Urinary bladder (tissue), 4 donors: ENCODE measurements around the gene CCDC40. TPM values are rescaled to one million over a fixed set of nuclear protein-coding genes. Genes with fewer than 3 reads are reported as not detected.

Source experiments
- DNase-seq: peaks from one replicate; pipeline ENCODE4 v3.0.0-alpha.2; 2015; ENCODE audit errors: extremely low spot score
- H3K27ac ChIP-seq: one replicate; pipeline ENCODE4 v1.5.1; 2013; ENCODE audit warnings: low read depth, mild to moderate bottlenecking, moderate library complexity
- H3K36me3 ChIP-seq: one replicate; pipeline ENCODE4 v1.6.1; 2013; ENCODE audit warnings: mild to moderate bottlenecking, moderate library complexity; ENCODE audit not compliant: insufficient read depth
- H3K4me1 ChIP-seq: one replicate; pipeline ENCODE4 v1.6.1; 2013; ENCODE audit warnings: mild to moderate bottlenecking, moderate library complexity; ENCODE audit not compliant: insufficient read depth
- H3K4me3 ChIP-seq: one replicate; pipeline ENCODE4 v1.5.1; 2013; ENCODE audit warnings: low read depth, low read length
- WGBS: extraction: QIAGEN DNeasy Blood & Tissue Kit; methylation state at CpG from one replicate; pipeline ENCODE4 v1.1.7; 2013; 5-methylcytosine and 5-hydroxymethylcytosine counted together
- polyA plus RNA-seq: library from polyadenylated mRNA; stranded (reverse); fragments of 200-250 nt; gene quantifications from one replicate; pipeline ENCODE4 v1.2.3, GENCODE V29; 2013
- total RNA-seq: library from RNA; depleted of rRNA; stranded (reverse); fragments of >200 nt; gene quantifications from one replicate; pipeline ENCODE4 v1.2.3, GENCODE V29; 2014
- donor health status: healthy with polysubstance abuse.
- donor health status: healthy.

CCDC40 gene
- total and polyA plus RNA-seq, 2 donors = 2.2 to 8.0 TPM

GRCh38 chr17:80096561-80097021 lies 60.1 kb downstream of the CCDC40 start:
- WGBS = 71% methylated on average over 12 of the region's 12 CpGs
- no peaks in the 10 kb centered on the region for H3K36me3 ChIP-seq

GRCh38 chr17:80097127-80097621 lies 60.7 kb downstream of the CCDC40 start:
- 89% methylated on average over 17 of the region's 17 CpGs for WGBS
- H3K27ac ChIP-seq = no peak overlapping the region
- H3K36me3 ChIP-seq = no peaks in the 10 kb centered on the region
- no peak for DNase-seq
- no peaks in the 10 kb centered on the region for H3K4me1 ChIP-seq
- no peak overlapping the region for H3K4me3 ChIP-seq

More at GRCh38 chr17:80096561-80097021, 60.1 kb downstream of the CCDC40 start:
- no peak overlapping the region for H3K4me3 ChIP-seq
- H3K4me1 ChIP-seq = no peaks in the 10 kb centered on the region
- H3K27ac ChIP-seq = no peak overlapping the region
- DNase-seq = no peak

GRCh38 chr17:80097844-80098691 lies 61.6 kb downstream of the CCDC40 start:
- H3K36me3 ChIP-seq = no peaks in the 10 kb centered on the region
- H3K4me1 ChIP-seq = no peaks in the 10 kb centered on the region
- no peak for DNase-seq
- 90% methylated on average over 23 of the region's 23 CpGs for WGBS
- H3K4me3 ChIP-seq = no peak overlapping the region
- no peak overlapping the region for H3K27ac ChIP-seq

GRCh38 chr17:80099291-80100034 lies 63.0 kb downstream of the CCDC40 start:
- no peaks in the 10 kb centered on the region for H3K4me1 ChIP-seq
- no peak overlapping the region for H3K27ac ChIP-seq
- no peak for DNase-seq
- H3K4me3 ChIP-seq = no peak overlapping the region
- H3K36me3 ChIP-seq = no peaks in the 10 kb centered on the region
- WGBS = 83% methylated on average over 27 of the region's 27 CpGs

- Histone ChIP-seq H3K27ac (no peak overlapping the region), H3K4me1 (no peaks in the 10 kb centered on the region), H3K4me3 (no peak overlapping the region), H3K36me3 (no peaks in the 10 kb centered on the region)
- DNase-seq = no peak
- WGBS = 90% methylated on average over 4 of the region's 4 CpGs
These were observed 63.5 kb downstream of the CCDC40 start for GRCh38 chr17:80100035-80100323.

- H3K4me1 ChIP-seq = no peaks in the 10 kb centered on the region
- H3K27ac ChIP-seq = peak within 1 kb of the TSS; percentile 43
- no peak for DNase-seq
- under 1% methylated on average over 114 of the region's 114 CpGs for WGBS
- no peaks in the 10 kb centered on the region for H3K36me3 ChIP-seq
- H3K4me3 ChIP-seq = peak within 1 kb of the TSS; percentile 67
These were observed 64.8 kb downstream of the CCDC40 start, which contains the start of gene GAA for GRCh38 chr17:80101011-80101945. GAA (plus strand) TSS chr17:80101581; CDS start chr17:80104587, 3,006 bp downstream.

GRCh38 chr17:80101946-80102663 lies 65.7 kb downstream of the CCDC40 start:
- no peak for DNase-seq
- H3K4me1 ChIP-seq = no peaks in the 10 kb centered on the region
- H3K4me3 ChIP-seq = peak overlapping the region; percentile 67
- no peak overlapping the region for H3K27ac ChIP-seq
- WGBS = 33% methylated on average over 21 of the region's 21 CpGs
- H3K36me3 ChIP-seq = no peaks in the 10 kb centered on the region

GRCh38 chr17:80102664-80103448 lies 66.4 kb downstream of the CCDC40 start:
- WGBS = 86% methylated on average over 15 of the region's 15 CpGs
- no peaks in the 10 kb centered on the region for H3K4me1 ChIP-seq
- no peak overlapping the region for H3K4me3 ChIP-seq
- DNase-seq = no peak
- H3K27ac ChIP-seq = no peak overlapping the region
- no peaks in the 10 kb centered on the region for H3K36me3 ChIP-seq

- DNase-seq = no peak
- WGBS = 91% methylated on average over 19 of the region's 19 CpGs
- Histone ChIP-seq H3K4me3 (no peak overlapping the region), H3K4me1 (no peaks in the 10 kb centered on the region), H3K36me3 (no peaks in the 10 kb centered on the region), H3K27ac (no peak overlapping the region)
These were observed 67.1 kb downstream of the CCDC40 start for GRCh38 chr17:80103449-80104085.

- Histone ChIP-seq H3K4me1 (no peaks in the 10 kb centered on the region), H3K36me3 (no peaks in the 10 kb centered on the region), H3K27ac (no peak overlapping the region), H3K4me3 (no peak overlapping the region)
- WGBS = 57% methylated on average over 26 of the region's 26 CpGs
- no peak for DNase-seq
These were observed 68.0 kb downstream of the CCDC40 start for GRCh38 chr17:80104321-80104955.

GRCh38 chr17:80104956-80105375 lies 68.5 kb downstream of the CCDC40 start:
- Histone ChIP-seq H3K27ac (no peak overlapping the region), H3K4me1 (no peaks in the 10 kb centered on the region), H3K4me3 (no peak overlapping the region), H3K36me3 (no peaks in the 10 kb centered on the region)
- no peak for DNase-seq
- 87% methylated on average over 18 of the region's 18 CpGs for WGBS
